Measurements from ENCODE around the gene KLK1.

- TF ChIP-seq CTCF (conservative IDR thresholded peaks at IDR 0.05; ENCODE audit: low read depth, low read length) (no peak), EZH2 (IDR thresholded peaks at IDR 0.05; ENCODE audit: borderline replicate concordance, low read depth, low read length, poor library complexity, severe bottlenecking) (no peak)
Measured at GRCh38 chr19:50798659-50799546, 24.7 kb downstream of the KLK1 start.
